Stimulated activated naive CD8-positive, alpha-beta T cell treated with anti-CD3 and anti-CD28 coated beads, Interleukin-15, amount 100 ng/mL, for 72 hours (primary cell): Measurements from ENCODE around the gene KLHDC9.
A peak's percentile ranks its signal among the peaks of the same experiment; 100 is the strongest.

Source experiments
- ATAC-seq: fragments of 150-1000 bp; cut with Tn5 transposase; 2 replicates; pipeline ENCODE4 v1.10.0; 2021; ENCODE audit warnings: mild to moderate bottlenecking, moderate library complexity
- DNase-seq, 2 donors: peaks; one replicate each; pipeline ENCODE4 v3.0.0; 2021 to 2022
- H3K27ac Mint-ChIP-seq, 2 donors: one replicate each; pipeline ENCODE4 v1.8.0; 2022; ENCODE audit warnings: mild to moderate bottlenecking in 2 of 2, mixed read lengths in 2 of 2, moderate library complexity in 2 of 2
- H3K27me3 Mint-ChIP-seq: one replicate; pipeline ENCODE4 v1.8.0; 2022; ENCODE audit warnings: mixed read lengths
- H3K4me1 Mint-ChIP-seq: one replicate; pipeline ENCODE4 v1.8.0; 2022; ENCODE audit warnings: mild to moderate bottlenecking, mixed read lengths
- H3K4me3 Mint-ChIP-seq, 2 donors: one replicate each; pipeline ENCODE4 v1.8.0; 2022; ENCODE audit warnings: mild to moderate bottlenecking in 2 of 2, mixed read lengths in 2 of 2, moderate library complexity in 1 of 2
- H3K9me3 Mint-ChIP-seq, 2 donors: one replicate each; pipeline ENCODE4 v1.8.0; 2022; ENCODE audit warnings: mixed read lengths in 2 of 2

The KLHDC9 gene

DNA sequence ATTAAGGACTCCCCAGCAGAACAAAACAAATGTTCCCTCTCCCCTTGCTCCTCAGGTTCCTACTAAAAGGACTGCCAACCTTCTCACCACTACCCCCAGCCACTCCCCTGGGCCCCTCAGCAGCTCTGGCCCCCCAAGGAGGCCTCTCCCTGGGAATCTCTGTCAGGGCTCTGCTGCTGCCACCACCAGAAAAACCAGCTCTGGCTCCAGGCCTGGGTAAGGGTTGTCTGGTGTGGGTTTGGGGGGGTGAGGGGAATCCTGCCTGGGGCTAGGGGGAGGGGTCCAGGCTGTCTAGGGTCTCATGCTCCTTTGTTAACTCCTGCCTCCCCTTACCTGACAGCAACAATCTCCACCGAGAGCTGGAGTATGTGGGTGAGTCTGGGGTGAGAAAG, 13.6 kb upstream of the KLHDC9 start:
- Mint-ChIP-seq H3K9me3 (no peaks in the 10 kb centered on the region), H3K27me3 (no peaks in the 10 kb centered on the region), H3K4me1 (peaks cover 17% of the 10 kb centered on the region), H3K4me3 (no peak overlapping the region), H3K27ac (no peak overlapping the region)
- no peak for ATAC-seq
- no peak for DNase-seq

DNA sequence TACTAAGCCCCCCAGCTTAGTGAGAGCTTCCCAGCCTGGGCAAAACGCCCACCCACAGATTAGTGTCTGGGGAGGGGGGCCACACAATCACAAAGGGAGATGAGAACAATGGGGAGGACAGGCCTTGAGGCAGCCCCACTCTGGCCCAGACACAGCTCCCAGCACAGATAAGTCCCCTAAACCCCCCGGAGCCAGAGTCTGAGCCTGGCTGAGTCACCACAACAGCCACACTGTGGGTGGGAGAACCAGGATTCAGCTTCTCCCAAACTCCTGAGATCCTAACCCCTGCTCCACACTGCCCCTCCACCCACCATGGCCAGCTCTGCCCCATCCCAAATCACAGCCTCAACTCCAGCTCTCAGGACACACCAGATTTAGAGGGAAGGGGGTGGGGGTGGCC, 13.0 kb upstream of the KLHDC9 start:
- ATAC-seq (no peak), DNase-seq (no peak)
- no peaks in the 10 kb centered on the region for H3K27me3 Mint-ChIP-seq
- H3K4me1 Mint-ChIP-seq, result peaks cover 23% of the 10 kb centered on the region
- no peak overlapping the region for H3K4me3 Mint-ChIP-seq
- peak overlapping the region in 1 of 2 donors; percentile 45 for H3K27ac Mint-ChIP-seq
- no peaks in the 10 kb centered on the region for H3K9me3 Mint-ChIP-seq

DNA sequence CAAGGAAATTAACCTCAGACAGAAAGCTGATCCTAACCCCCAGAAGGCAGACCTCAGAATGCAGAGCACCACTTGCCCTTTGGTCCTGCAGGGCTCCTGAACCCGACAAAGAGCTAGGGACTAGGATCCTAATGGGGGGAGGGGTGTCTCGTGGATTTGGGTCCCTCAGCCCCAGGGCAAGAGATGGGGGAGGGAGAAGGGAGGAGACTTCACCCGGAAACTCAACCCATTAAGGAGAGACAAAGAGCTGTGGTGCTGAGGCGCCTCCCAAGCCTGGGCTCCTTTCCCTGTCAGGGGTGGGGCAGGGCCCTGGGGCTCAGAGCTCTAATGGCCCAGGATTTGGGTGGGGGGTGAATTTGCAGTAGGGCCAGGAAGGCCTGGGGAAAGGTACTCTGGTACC, 11.7 kb upstream of the KLHDC9 start:
- Mint-ChIP-seq H3K9me3 (no peaks in the 10 kb centered on the region), H3K27me3 (no peaks in the 10 kb centered on the region), H3K4me1 (peaks cover 35% of the 10 kb centered on the region), H3K27ac (peak overlapping the region in 1 of 2 donors; percentile 42), H3K4me3 (no peak overlapping the region)
- ATAC-seq (no peak), DNase-seq (no peak)

DNA sequence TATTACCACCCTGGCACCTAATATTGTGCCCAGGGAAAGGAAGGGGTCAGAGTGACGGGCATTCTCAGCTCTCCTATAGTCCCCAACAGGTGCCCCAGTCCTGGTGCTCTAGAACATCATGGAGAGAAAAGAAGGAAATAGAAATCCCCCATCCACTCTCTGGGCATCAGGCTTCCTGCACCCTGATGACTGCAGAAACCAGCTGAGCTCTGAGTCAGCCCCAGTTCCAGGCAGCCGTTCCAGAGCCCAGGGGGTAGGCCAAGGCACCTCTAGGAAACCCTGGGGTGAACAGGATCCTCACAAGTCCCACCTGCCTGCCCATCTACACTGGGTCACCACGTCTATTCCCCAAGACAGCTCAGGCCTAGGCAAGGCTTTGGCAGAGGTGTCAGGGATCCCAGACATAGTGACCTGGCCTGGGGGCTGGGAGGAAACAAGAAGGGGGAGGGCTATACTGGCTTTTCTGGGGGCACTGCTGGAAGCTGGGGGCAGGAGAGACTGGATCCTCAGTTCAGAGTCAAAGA, 9.5 kb upstream of the KLHDC9 start:
- ATAC-seq, result no peak
- no peak overlapping the region for H3K27ac Mint-ChIP-seq

DNA sequence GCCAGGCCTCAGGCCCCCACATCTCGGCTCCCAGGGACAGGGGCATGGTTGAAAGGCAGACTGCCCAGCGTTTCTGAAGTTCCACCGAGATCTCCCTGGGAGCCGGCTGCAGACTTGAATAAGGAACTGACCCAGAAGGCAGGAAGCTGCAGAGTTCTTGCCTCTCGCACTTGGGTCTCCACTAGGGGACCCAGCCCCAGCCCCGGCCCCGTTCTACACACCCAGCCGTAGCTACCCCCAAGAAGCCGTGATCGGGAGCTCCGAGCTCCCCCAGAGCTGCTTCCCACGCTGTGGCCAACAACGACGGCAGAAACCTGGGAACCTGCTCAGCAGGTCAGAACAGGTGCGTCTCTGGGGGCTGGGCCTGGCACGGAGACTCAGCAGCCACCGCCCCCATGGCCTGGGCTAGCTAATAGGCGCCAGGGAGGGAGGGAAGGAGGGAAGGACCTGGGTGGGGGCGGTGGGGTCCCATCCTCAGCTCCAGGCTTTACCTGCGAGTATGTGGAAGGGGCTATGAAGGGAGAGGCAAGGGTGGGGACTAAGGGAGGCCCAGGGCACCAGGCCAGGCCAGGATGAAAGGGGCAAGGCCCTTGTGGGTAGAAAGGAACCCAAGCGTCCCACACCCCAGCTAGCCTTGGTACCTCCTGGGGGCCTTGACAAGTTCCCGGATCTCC, 8.8 kb upstream of the KLHDC9 start, which contains the start of gene NECTIN4:
TSS of gene NECTIN4 (minus strand) at position 308 of the 674 bp plus-strand sequence. CDS start at position 46, 262 bp downstream.
- Mint-ChIP-seq H3K27me3 (no peaks in the 10 kb centered on the region), H3K4me3 (no peak within 1 kb of the TSS), H3K27ac (peak within 1 kb of the TSS in 1 of 2 donors; percentile 68), H3K9me3 (no peaks in the 10 kb centered on the region), H3K4me1 (peaks cover 60% of the 10 kb centered on the region)
- DNase-seq (no peak), ATAC-seq (no peak)

More for the DNA sequence above, 9.5 kb upstream of the KLHDC9 start:
- no peak for DNase-seq
- H3K4me3 Mint-ChIP-seq, result no peak overlapping the region
- H3K27me3 Mint-ChIP-seq, result no peaks in the 10 kb centered on the region
- H3K9me3 Mint-ChIP-seq, result no peaks in the 10 kb centered on the region
- H3K4me1 Mint-ChIP-seq, result peaks cover 57% of the 10 kb centered on the region

DNA sequence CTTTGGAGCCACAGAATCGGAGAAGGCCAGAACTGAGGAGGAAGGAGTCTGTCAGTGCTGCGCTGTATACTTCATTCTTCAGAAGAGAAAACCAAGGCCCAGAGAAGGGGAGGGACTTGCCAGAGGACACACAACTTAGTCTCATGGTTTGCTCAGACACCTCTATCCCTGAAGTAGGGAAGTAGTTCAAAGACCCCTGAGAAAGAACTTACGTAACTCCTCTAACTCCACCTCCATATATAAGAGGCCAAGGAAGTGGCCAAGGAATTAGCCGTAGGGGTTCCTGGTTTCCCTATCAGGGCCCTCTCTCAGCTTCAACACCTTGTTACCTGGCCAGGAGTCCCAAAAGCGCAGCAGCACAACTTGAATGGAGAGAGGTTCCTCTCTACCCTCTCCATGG, 8.2 kb upstream of the KLHDC9 start:
- no peak overlapping the region for H3K27ac Mint-ChIP-seq
- no peaks in the 10 kb centered on the region for H3K9me3 Mint-ChIP-seq
- DNase-seq, result no peak
- H3K4me1 Mint-ChIP-seq, result peaks cover 65% of the 10 kb centered on the region
- no peak overlapping the region for H3K4me3 Mint-ChIP-seq
- H3K27me3 Mint-ChIP-seq, result no peaks in the 10 kb centered on the region
- no peak for ATAC-seq

DNA sequence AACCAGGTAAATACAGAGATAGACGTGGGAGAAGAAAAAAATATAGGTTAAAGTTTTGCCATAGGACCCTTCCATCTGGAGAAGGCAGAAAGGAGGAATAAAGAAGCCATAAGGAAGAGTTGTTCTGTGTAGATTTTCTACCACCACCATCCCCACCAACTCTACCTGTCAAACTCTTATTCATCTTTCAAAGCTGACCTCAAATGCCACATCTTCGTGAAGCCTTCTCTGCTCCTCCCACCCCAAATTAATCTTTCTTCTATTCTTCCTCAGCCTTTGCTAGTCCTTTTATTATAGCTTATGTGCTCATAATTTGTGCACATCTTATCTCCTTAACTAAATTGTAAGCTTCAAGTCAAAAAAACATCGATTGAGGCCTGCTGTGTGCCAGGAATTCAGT, 7.5 kb upstream of the KLHDC9 start:
- Mint-ChIP-seq H3K4me1 (peaks cover 72% of the 10 kb centered on the region), H3K27me3 (no peaks in the 10 kb centered on the region), H3K27ac (peak overlapping the region in 1 of 2 donors; percentile 32), H3K4me3 (no peak overlapping the region), H3K9me3 (no peaks in the 10 kb centered on the region)
- ATAC-seq (no peak), DNase-seq (no peak)

DNA sequence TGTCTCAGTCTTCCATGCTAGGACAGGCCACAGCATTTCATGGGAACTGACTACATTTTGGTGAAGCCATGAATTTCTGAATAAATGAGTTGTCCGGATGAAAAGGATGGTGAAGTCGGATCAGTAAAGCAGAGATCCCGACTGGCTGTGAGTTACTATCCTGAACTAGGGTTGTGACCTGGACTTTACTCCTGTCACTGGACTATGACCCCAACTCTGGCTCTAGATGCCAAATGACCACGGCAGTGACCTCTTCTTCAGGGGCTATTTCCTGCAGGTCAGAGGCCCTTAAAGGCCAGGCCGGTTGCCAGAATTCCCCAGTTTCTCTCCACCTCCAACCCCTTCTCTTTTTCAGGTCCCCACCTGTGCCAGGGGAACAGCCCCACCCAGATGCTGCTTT, 7.1 kb upstream of the KLHDC9 start:
- no peak for ATAC-seq
- DNase-seq, result no peak
- Mint-ChIP-seq H3K4me3 (no peak overlapping the region), H3K9me3 (no peaks in the 10 kb centered on the region), H3K27me3 (no peaks in the 10 kb centered on the region), H3K27ac (no peak overlapping the region), H3K4me1 (peaks cover 75% of the 10 kb centered on the region)

DNA sequence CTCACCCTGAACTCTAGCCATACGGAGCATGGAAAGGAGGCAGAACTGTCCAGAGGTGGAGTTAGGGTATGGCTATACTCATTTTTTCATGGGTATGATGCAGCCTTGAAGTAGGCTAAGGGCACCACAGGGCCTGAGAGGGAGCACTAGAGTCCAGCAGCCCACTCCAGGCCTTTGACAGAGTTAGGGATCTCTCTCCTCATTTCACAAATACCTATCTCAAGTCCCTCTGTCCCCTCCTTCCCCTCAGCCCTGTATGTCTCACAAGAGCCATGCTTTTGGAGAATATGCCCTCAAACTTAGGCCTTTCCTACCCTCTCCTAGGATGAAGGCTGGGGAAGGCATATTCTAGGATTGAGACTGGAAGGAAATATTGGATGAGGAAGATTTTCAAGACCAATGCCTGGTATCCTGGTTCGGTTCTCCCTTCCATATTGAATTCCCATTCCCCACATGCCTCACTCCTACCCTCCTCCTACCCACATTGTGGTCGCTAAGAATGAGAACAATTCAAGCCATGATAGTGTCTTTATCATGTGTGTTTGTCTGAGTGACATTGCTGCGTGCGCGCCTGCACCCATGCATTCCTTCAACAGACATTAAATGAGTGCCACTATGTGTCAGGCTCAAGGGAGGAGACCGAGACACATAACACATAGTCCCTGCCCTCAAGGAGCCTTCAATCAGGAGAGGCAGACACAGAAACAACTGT, 6.2 kb upstream of the KLHDC9 start:
- no peak overlapping the region for H3K4me3 Mint-ChIP-seq
- H3K27ac Mint-ChIP-seq, result no peak overlapping the region
- H3K27me3 Mint-ChIP-seq, result no peaks in the 10 kb centered on the region
- peaks cover 83% of the 10 kb centered on the region for H3K4me1 Mint-ChIP-seq
- no peak for DNase-seq
- no peak for ATAC-seq
- H3K9me3 Mint-ChIP-seq, result no peaks in the 10 kb centered on the region

DNA sequence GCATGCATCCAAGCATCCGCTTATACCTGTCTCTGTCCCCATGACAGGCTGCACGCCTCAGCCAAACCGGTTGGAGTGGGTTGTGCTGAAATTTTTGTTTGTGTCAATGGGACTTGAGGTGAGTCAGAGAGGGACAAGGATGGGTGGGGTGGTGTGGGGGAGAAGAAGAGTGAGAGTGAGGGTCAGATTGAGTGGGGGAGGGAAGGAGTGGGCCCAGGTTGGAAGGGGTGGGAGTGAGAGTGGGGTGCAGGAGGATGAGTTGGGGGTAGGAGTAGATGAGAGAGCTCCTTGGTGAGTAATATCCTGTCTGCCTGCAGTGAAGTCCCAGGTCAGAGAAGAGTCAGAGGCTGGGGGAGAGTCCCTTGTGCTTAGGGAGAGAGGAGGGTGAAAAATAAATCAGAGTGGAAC, 5.5 kb upstream of the KLHDC9 start:
- Mint-ChIP-seq H3K4me1 (peaks cover 86% of the 10 kb centered on the region), H3K27ac (no peak overlapping the region), H3K27me3 (no peaks in the 10 kb centered on the region), H3K4me3 (peak overlapping the region; percentile 27 to 46), H3K9me3 (no peaks in the 10 kb centered on the region)
- ATAC-seq, result peak; percentile 94
- peak; percentile 24 to 44 for DNase-seq

DNA sequence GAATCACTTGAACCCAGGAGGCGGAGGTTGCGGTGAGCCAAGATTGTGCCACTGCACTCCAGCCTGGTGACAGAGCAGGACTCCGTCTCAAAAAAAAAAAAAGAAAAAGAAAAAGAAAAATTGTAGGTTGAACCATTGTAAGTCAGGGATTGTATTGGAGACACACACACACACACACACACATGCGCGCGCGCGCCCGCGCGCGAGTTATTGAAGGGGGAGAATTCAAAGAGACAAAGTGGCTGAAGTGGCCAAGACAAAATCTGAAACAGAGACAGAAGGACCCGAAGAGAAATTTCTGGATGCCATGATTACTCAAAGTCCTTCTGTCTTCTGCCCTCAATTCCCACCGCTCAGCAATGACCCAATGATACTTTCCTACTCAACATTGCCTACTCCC, 3.7 kb upstream of the KLHDC9 start:
- no peak for DNase-seq
- Mint-ChIP-seq H3K4me1 (peaks cover 88% of the 10 kb centered on the region), H3K27me3 (no peaks in the 10 kb centered on the region), H3K4me3 (no peak overlapping the region), H3K9me3 (no peaks in the 10 kb centered on the region), H3K27ac (peak overlapping the region in 1 of 2 donors; percentile 23)
- no peak for ATAC-seq

DNA sequence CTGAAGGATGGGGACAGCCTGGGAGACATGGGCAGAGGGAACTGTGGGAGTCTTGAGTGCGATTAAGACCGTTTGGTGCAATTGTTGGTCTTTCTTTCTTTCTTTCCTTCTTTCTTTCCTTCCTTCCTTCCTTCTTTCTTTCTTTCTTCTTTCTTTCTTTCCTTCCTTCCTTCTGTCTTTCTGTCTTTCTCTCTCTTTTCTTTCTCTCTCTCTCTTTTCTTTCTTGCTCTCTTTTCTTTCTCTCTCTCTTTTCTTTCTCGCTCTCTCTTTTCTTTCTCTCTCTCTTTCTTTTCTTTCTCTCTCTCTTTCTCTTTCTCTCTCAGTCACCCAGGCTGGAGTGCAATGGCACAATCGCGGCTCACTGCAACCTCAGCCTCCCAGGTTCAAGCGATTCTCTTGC, 2.9 kb upstream of the KLHDC9 start:
- Mint-ChIP-seq H3K27me3 (no peaks in the 10 kb centered on the region), H3K4me1 (peaks cover 82% of the 10 kb centered on the region), H3K4me3 (no peak overlapping the region), H3K27ac (peak overlapping the region; percentile 1 to 80), H3K9me3 (no peaks in the 10 kb centered on the region)
- ATAC-seq, result no peak
- no peak for DNase-seq

DNA sequence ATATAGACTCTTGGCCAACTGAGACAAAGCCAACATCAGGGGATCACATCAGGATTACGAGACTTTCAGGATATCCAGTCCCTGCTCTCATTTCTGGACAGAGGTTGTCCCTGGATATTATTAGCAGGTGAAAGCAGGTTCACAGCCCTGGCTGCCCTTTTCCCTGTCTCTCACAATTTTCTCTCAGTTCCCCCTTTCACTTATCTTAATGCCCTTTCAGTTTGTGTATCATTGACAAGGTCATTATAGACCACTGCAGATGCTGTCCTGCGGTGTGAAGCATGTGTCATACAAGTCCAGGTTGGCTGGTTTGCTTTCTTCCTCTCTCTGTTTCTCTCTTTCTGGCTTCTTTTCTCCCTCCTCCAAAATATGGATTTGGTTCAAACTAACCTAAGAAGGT, 2.1 kb upstream of the KLHDC9 start:
- Mint-ChIP-seq H3K4me3 (no peak overlapping the region), H3K4me1 (peaks cover 74% of the 10 kb centered on the region)

DNA sequence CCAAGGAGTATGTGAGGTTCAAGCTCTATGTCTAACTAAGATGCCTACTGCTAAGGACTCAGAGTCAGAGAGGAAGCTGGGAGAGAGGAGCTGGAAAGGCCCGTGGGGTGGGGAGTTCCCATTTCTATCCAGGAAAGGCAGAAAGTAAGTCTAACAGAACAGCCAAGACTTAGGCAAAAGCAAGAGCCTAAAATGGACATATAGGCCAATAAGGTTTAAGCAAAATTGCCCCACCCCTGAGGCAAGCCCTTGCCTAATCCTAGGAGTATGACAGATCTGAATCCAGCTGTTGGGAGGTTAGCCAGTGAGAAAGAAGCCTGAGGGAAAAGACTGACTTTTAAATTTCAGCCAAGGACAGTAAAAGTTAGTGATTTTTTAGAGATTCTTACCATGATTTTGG, 1.6 kb upstream of the KLHDC9 start:
- ATAC-seq (no peak), DNase-seq (no peak)
- H3K27ac Mint-ChIP-seq, result no peak overlapping the region
- no peak overlapping the region for H3K4me3 Mint-ChIP-seq
- H3K9me3 Mint-ChIP-seq, result no peaks in the 10 kb centered on the region
- no peaks in the 10 kb centered on the region for H3K27me3 Mint-ChIP-seq
- peaks cover 69% of the 10 kb centered on the region for H3K4me1 Mint-ChIP-seq

More for the DNA sequence above, 2.1 kb upstream of the KLHDC9 start:
- H3K9me3 Mint-ChIP-seq, result no peaks in the 10 kb centered on the region
- ATAC-seq, result no peak
- no peaks in the 10 kb centered on the region for H3K27me3 Mint-ChIP-seq
- no peak for DNase-seq
- H3K27ac Mint-ChIP-seq, result no peak overlapping the region

DNA sequence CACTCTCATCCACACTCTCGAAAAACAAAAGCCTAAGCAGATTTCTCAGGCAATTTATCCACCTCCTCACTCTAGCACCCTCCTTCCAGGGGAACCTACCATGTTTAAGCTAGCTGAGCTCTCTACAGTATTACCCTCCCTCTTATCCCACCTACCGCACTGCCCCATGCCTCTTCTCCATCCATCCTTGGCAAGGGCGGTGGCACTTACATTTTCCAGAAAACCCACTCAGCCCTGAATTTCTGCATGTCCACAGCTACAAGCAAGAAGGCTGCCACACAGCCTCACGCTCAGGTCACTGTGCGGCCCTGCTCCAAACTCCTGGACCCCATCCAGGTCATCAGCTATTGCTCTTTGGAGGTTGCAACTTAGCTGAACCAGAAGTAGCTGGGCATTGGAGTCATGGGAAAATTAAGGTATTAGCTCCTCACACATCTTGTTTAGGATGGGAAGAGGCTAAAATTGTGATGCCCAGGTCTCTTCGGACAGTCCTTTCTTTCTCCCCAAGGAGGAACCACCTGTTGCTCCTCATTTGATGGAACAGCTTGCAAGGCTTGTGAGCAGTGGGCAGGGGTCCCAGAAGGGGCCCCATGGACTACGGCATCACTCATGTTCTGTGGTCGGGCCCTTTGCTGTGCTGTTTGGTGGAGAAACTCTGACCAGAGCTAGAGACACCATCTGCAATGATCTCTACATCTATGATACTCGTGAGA, 1.1 kb downstream of the KLHDC9 start:
- Mint-ChIP-seq H3K27ac (peak overlapping the region in 1 of 2 donors; percentile 24), H3K27me3 (no peaks in the 10 kb centered on the region), H3K4me3 (peak overlapping the region; percentile 69 to 95), H3K4me1 (peaks cover 48% of the 10 kb centered on the region), H3K9me3 (no peaks in the 10 kb centered on the region)
- ATAC-seq, result peak; percentile 0
- no peak for DNase-seq

DNA sequence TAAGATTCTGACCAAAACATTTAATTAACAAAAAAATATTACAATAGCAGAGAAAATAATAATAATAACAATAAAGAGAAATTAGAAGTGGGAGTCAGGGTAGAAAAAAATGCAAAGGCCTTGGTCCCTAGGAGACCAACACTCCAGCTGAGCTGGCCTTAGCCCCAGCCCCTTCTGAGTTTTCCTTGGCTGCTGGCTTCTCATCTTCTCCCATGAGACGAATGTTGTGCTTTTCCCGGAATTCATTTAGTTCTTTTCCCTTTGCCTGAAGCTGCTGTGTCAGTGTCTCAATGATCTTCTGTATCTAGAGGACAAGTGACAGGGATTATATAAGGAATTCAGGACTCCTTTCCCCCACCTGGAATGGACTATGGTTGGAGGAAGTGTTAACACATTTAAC, 2.4 kb downstream of the KLHDC9 start:
- peaks cover 48% of the 10 kb centered on the region for H3K4me1 Mint-ChIP-seq
- ATAC-seq (no peak), DNase-seq (no peak)
- H3K27ac Mint-ChIP-seq, result peak overlapping the region in 1 of 2 donors; percentile 14
- H3K9me3 Mint-ChIP-seq, result no peaks in the 10 kb centered on the region
- no peak overlapping the region for H3K4me3 Mint-ChIP-seq
- no peaks in the 10 kb centered on the region for H3K27me3 Mint-ChIP-seq
